KMS-11 (cell line): ENCODE measurements around the gene JMJD1C.

Experiments
- H2AFZ ChIP-seq: fragments of 200-600 bp; sonication (generic); 2 replicates; pipeline ENCODE4 v1.6.1; 2016; ENCODE audit warnings: antibody characterized with exemption, mixed run types, low read depth
- H3K27ac ChIP-seq: fragments of 200-600 bp; sonication (generic); 2 replicates; pipeline ENCODE4 v1.6.1; 2016; ENCODE audit warnings: mild to moderate bottlenecking, mixed run types
- H3K27me3 ChIP-seq: fragments of 200-600 bp; sonication (generic); 2 replicates; pipeline ENCODE4 v1.6.1; 2017; ENCODE audit warnings: mild to moderate bottlenecking, low read depth, mixed run types, moderate library complexity; ENCODE audit not compliant: insufficient read depth
- H3K36me3 ChIP-seq: fragments of 200-600 bp; sonication (generic); 2 replicates; pipeline ENCODE4 v1.6.1; 2017; ENCODE audit warnings: mild to moderate bottlenecking, mixed run types; ENCODE audit not compliant: insufficient read depth
- H3K4me1 ChIP-seq: fragments of 200-600 bp; sonication (generic); 2 replicates; pipeline ENCODE4 v1.6.1; 2016; ENCODE audit warnings: mild to moderate bottlenecking, low read depth, mixed run types; ENCODE audit not compliant: poor library complexity, severe bottlenecking
- H3K4me2 ChIP-seq: fragments of 200-600 bp; sonication (generic); 2 replicates; pipeline ENCODE4 v1.7.0; 2016; ENCODE audit warnings: mild to moderate bottlenecking, mixed run types
- H3K4me3 ChIP-seq: fragments of 200-600 bp; sonication (generic); IDR thresholded peaks from 2 replicates; pipeline ENCODE4 v1.6.1; 2017; ENCODE audit warnings: low read depth, low read length, mixed read lengths; ENCODE audit not compliant: insufficient read depth
- H3K79me2 ChIP-seq: fragments of 200-600 bp; sonication (generic); 2 replicates; pipeline ENCODE4 v1.6.1; 2016; ENCODE audit warnings: low read depth, mixed run types; ENCODE audit not compliant: insufficient read depth
- H3K9ac ChIP-seq: fragments of 200-600 bp; sonication (generic); 2 replicates; pipeline ENCODE4 v1.6.1; 2016; ENCODE audit warnings: mild to moderate bottlenecking, mixed run types
- H4K20me1 ChIP-seq: fragments of 200-600 bp; sonication (generic); 2 replicates; pipeline ENCODE4 v1.6.1; 2016; ENCODE audit warnings: mild to moderate bottlenecking, mixed run types; ENCODE audit not compliant: insufficient read depth
- CTCF ChIP-seq: fragments of 200-600 bp; sonication (generic); conservative IDR thresholded peaks from 2 replicates; pipeline ENCODE4 v1.6.1; 2017; ENCODE audit warnings: low read depth, mild to moderate bottlenecking, antibody characterized with exemption, low read length, moderate library complexity, mixed read lengths

The JMJD1C gene

GRCh38 chr10:63352976-63353375 is 112.8 kb downstream of the JMJD1C start:
- H4K20me1 ChIP-seq: no peaks in the 10 kb centered on the region
- H3K4me3 ChIP-seq: no peak overlapping the region
- no peak overlapping the region for H2AFZ ChIP-seq
- no peak for TF ChIP-seq CTCF
- no peaks in the 10 kb centered on the region for H3K79me2 ChIP-seq
- no peak overlapping the region for H3K4me2 ChIP-seq
- no peaks in the 10 kb centered on the region for H3K36me3 ChIP-seq
- H3K9ac ChIP-seq: no peak overlapping the region
- peaks cover 22% of the 10 kb centered on the region for H3K4me1 ChIP-seq
- H3K27ac ChIP-seq: no peak overlapping the region
- H3K27me3 ChIP-seq: no peaks in the 10 kb centered on the region

DNA sequence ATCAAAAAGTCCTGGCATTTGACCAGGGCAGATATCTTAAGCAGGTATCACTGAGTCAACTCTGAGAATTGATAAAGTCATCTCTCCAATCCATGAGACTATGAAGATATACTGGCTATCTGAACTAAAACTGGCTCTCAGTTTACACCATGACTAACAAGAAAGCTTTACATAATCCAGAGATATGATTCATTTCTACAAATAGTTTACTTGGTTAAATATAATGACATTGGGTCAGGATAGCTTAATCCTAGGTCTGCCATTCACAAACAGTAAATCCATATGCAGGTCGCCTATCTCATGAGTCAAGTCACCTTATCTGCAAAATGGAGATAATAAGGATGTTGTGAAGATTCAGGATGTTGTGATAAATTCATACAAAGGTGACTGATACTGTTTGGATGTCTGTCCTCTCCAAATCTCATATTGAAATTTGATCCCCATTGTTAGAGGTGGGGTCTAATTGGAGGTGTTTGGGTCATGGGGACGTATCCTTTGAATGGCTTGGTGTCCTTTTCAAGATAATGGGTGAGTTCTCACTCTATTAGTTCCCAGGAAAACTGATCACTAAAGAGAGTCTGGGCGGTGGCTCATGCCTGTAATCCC is 117.4 kb downstream of the JMJD1C start:
- no peak for TF ChIP-seq CTCF
- H2AFZ ChIP-seq: no peak overlapping the region
- no peaks in the 10 kb centered on the region for H3K79me2 ChIP-seq
- H3K27ac ChIP-seq: no peak overlapping the region
- no peaks in the 10 kb centered on the region for H3K27me3 ChIP-seq
- H3K4me2 ChIP-seq: no peak overlapping the region
- no peak overlapping the region for H3K4me3 ChIP-seq
- H3K36me3 ChIP-seq: no peaks in the 10 kb centered on the region
- H3K9ac ChIP-seq: no peak overlapping the region
- H4K20me1 ChIP-seq: no peaks in the 10 kb centered on the region
- H3K4me1 ChIP-seq: no peaks in the 10 kb centered on the region

GRCh38 chr10:63346015-63346441 is 119.7 kb downstream of the JMJD1C start:
- Histone ChIP-seq H3K4me3 (no peak overlapping the region), H3K9ac (no peak overlapping the region), H3K27me3 (no peaks in the 10 kb centered on the region), H3K4me2 (no peak overlapping the region), H4K20me1 (no peaks in the 10 kb centered on the region), H3K36me3 (no peaks in the 10 kb centered on the region), H3K79me2 (no peaks in the 10 kb centered on the region), H2AFZ (no peak overlapping the region), H3K4me1 (no peaks in the 10 kb centered on the region), H3K27ac (no peak overlapping the region)
- no peak for TF ChIP-seq CTCF

GRCh38 chr10:63344269-63344668 is 121.5 kb downstream of the JMJD1C start:
- Histone ChIP-seq H4K20me1 (no peaks in the 10 kb centered on the region), H3K79me2 (no peaks in the 10 kb centered on the region), H3K9ac (no peak overlapping the region), H2AFZ (no peak overlapping the region), H3K4me1 (no peaks in the 10 kb centered on the region), H3K27me3 (no peaks in the 10 kb centered on the region), H3K4me3 (no peak overlapping the region), H3K27ac (no peak overlapping the region), H3K36me3 (no peaks in the 10 kb centered on the region), H3K4me2 (no peak overlapping the region)
- TF ChIP-seq CTCF: no peak
